Testis (tissue), 3 donors: Measurements from ENCODE around the gene PCYOX1L. TPM values are rescaled to one million over a fixed set of nuclear protein-coding genes. Genes with fewer than 3 reads are reported as not detected.
A peak's percentile ranks its signal among the peaks of the same experiment; 100 is the strongest.

Experiments
- DNase-seq: peaks from one replicate; pipeline ENCODE4 v3.0.0-alpha.2; 2019
- H3K27ac ChIP-seq, 2 donors: fragments of 200-600 bp; sonication (generic); one replicate each; pipeline ENCODE4 v1.5.1; 2019
- H3K27me3 ChIP-seq: fragments of 200-600 bp; sonication (generic); one replicate; pipeline ENCODE4 v1.5.1; 2019
- H3K36me3 ChIP-seq: fragments of 200-600 bp; sonication (generic); one replicate; pipeline ENCODE4 v1.5.1; 2017; ENCODE audit warnings: low read depth; ENCODE audit errors: missing control alignments
- H3K4me1 ChIP-seq: fragments of 200-600 bp; sonication (generic); one replicate; pipeline ENCODE4 v1.5.1; 2019
- H3K4me3 ChIP-seq, 2 donors: fragments of 200-600 bp; sonication (generic); one replicate each; pipeline ENCODE4 v1.5.1; 2017 to 2019
- H3K9me3 ChIP-seq: fragments of 200-600 bp; sonication (generic); one replicate; pipeline ENCODE4 v1.5.1; 2017
- CTCF ChIP-seq, 3 experiments: fragments of 450-650 bp in 2 of 3; fragments of 200-600 bp in 1 of 3; sonication (generic) in 1 of 3; IDR thresholded peaks; one replicate each; pipeline ENCODE4 v1.5.1; 2016 to 2019; ENCODE audit warnings: antibody characterized with exemption in 3 of 3, mild to moderate bottlenecking in 2 of 3, moderate library complexity in 1 of 3
- POLR2A ChIP-seq: fragments of 450-650 bp; IDR thresholded peaks from one replicate; pipeline ENCODE4 v1.6.1; 2017; ENCODE audit warnings: antibody characterized with exemption, mild to moderate bottlenecking, moderate library complexity
- WGBS, 2 donors: methylation state at CpG; one replicate each; pipeline ENCODE4 v1.1.5; 2018; 5-methylcytosine and 5-hydroxymethylcytosine counted together
- intact Hi-C: fragments of 100-400 bp; cut with DNase I; formaldehyde crosslinking; loops from one replicate; pipeline ENCODE4 v1.15.1; 2023; ENCODE audit warnings: low total_unique reads
- polyA plus RNA-seq: library from polyadenylated mRNA; stranded (reverse); fragments of 350-450 nt; fragmentation: Illumina TruSeq; extraction: RNeasy Lipid Tissue Mini Kit (QIAGEN cat#74804); gene quantifications from one replicate; pipeline ENCODE4 v1.2.3, GENCODE V29; 2014; ENCODE audit warnings: low read depth, low replicate concordance; ENCODE audit not compliant: insufficient read depth
- total RNA-seq, 2 donors: library from RNA; depleted of rRNA; stranded (reverse); fragments of >200 nt; gene quantifications; one replicate each; pipeline ENCODE4 v1.2.3, GENCODE V29; 2016

PCYOX1L gene
- total and polyA plus RNA-seq, 3 donors from 2014 or later, result 24.6 to 30.5 (median 29.9) TPM

- no peaks in the 10 kb centered on the region for H3K27me3 ChIP-seq
- H3K27ac ChIP-seq, result no peak overlapping the region
- H3K9me3 ChIP-seq, result no peaks in the 10 kb centered on the region
- intact Hi-C loops, result no loop called here
- TF ChIP-seq CTCF (IDR thresholded peaks at IDR 0.05) (no peak), POLR2A (no peak)
- no peak overlapping the region for H3K4me3 ChIP-seq
- peaks cover 5% of the 10 kb centered on the region for H3K4me1 ChIP-seq
- WGBS, 2 donors, result 80 to 83% methylated on average over 6 of the region's 6 CpGs
- no peak for DNase-seq
- H3K36me3 ChIP-seq, result no peaks in the 10 kb centered on the region
Observed at GRCh38 chr5:149313151-149313841, 44.5 kb upstream of the PCYOX1L start.

- Histone ChIP-seq H3K27ac (no peak overlapping the region), H3K4me1 (peaks cover 5% of the 10 kb centered on the region), H3K9me3 (no peaks in the 10 kb centered on the region), H3K36me3 (no peaks in the 10 kb centered on the region), H3K4me3 (no peak overlapping the region), H3K27me3 (no peaks in the 10 kb centered on the region)
- 97 to 98% methylated on average over 4 of the region's 4 CpGs for WGBS, 2 donors
- DNase-seq, result no peak
- TF ChIP-seq CTCF (IDR thresholded peaks at IDR 0.05) (no peak), POLR2A (no peak)
- intact Hi-C loops, result no loop called here
Observed at GRCh38 chr5:149314571-149315111, 43.2 kb upstream of the PCYOX1L start.

- TF ChIP-seq POLR2A, result no peak
- no peak for TF ChIP-seq CTCF (IDR thresholded peaks at IDR 0.05)
- H3K36me3 ChIP-seq, result no peaks in the 10 kb centered on the region
- H3K27me3 ChIP-seq, result no peaks in the 10 kb centered on the region
- no peaks in the 10 kb centered on the region for H3K9me3 ChIP-seq
- H3K4me1 ChIP-seq, result peaks cover 10% of the 10 kb centered on the region
- DNase-seq, result no peak
- no peak overlapping the region for H3K27ac ChIP-seq
- no peak overlapping the region for H3K4me3 ChIP-seq
- WGBS, 2 donors, result 87 to 95% methylated on average over 4 to 6 of the region's 6 CpGs
- intact Hi-C loops, result no loop called here
Observed at GRCh38 chr5:149315753-149316152, 42.1 kb upstream of the PCYOX1L start.

- TF ChIP-seq POLR2A, result no peak
- TF ChIP-seq CTCF (IDR thresholded peaks at IDR 0.05), result peak; percentile 63 to 82 (median 65)
- Histone ChIP-seq H3K27me3 (no peaks in the 10 kb centered on the region), H3K9me3 (no peaks in the 10 kb centered on the region), H3K4me1 (peaks cover 15% of the 10 kb centered on the region), H3K4me3 (no peak overlapping the region), H3K27ac (no peak overlapping the region), H3K36me3 (no peaks in the 10 kb centered on the region)
- 75 to 88% methylated on average over 4 to 14 of the region's 14 CpGs for WGBS, 2 donors
- intact Hi-C loops, result no loop called here
- DNase-seq, result peak; percentile 26
Observed at GRCh38 chr5:149317281-149318048, 40.4 kb upstream of the PCYOX1L start.
